HS-5 (cell line): ENCODE data around the gene TNFSF15.
"Not testable (repeated sequence)": the region's sequence is repeated elsewhere in the genome, so short reads cannot be mapped to it uniquely, and the experiment has no call there.

ENCODE experiments used
- DNase-seq: peaks from one replicate; pipeline ENCODE4 v3.0.0-alpha.2; 2012; ENCODE audit warnings: low read depth

TNFSF15 gene

GRCh38 chr9:114754581-114754980, 51.3 kb downstream of the TNFSF15 start:
- DNase-seq = no peak

- no peak for DNase-seq
Measured at GRCh38 chr9:114746591-114747346, 59.1 kb downstream of the TNFSF15 start.

- no peak for DNase-seq
Measured at GRCh38 chr9:114745879-114746550, 59.8 kb downstream of the TNFSF15 start.

GRCh38 chr9:114745108-114745848, 60.6 kb downstream of the TNFSF15 start:
- no peak for DNase-seq

- no peak for DNase-seq
Measured at GRCh38 chr9:114743446-114743845, 62.4 kb downstream of the TNFSF15 start.

GRCh38 chr9:114742947-114743346, 62.9 kb downstream of the TNFSF15 start:
- no peak for DNase-seq

GRCh38 chr9:114741521-114741920, 64.3 kb downstream of the TNFSF15 start:
- not testable (repeated sequence) for DNase-seq

GRCh38 chr9:114738581-114739316, 67.1 kb downstream of the TNFSF15 start:
- DNase-seq = peak; percentile 59

- DNase-seq = no peak
Measured at GRCh38 chr9:114737847-114738246, 68.0 kb downstream of the TNFSF15 start.

- no peak for DNase-seq
Measured at GRCh38 chr9:114737118-114737517, 68.7 kb downstream of the TNFSF15 start.

GRCh38 chr9:114735704-114736103, 70.1 kb downstream of the TNFSF15 start:
- DNase-seq = no peak

GRCh38 chr9:114735139-114735538, 70.7 kb downstream of the TNFSF15 start:
- not testable (repeated sequence) for DNase-seq
